Hepatocyte (in vitro differentiated cells): Measurements from ENCODE around the gene PUS10. TPM values are rescaled to one million over a fixed set of nuclear protein-coding genes. Genes with fewer than 3 reads are reported as not detected.

Experiments used
- DNase-seq: peaks from one replicate; pipeline ENCODE4 v3.0.0-alpha.2; 2016; ENCODE audit warnings: low spot score
- H2AFZ ChIP-seq: fragments of 200-600 bp; sonication (generic); 2 replicates; pipeline ENCODE4 v1.6.0; 2016; ENCODE audit warnings: antibody characterized with exemption, mild to moderate bottlenecking
- H3K27ac ChIP-seq: fragments of 200-600 bp; sonication (generic); 2 replicates; pipeline ENCODE4 v1.5.1; 2016; ENCODE audit warnings: mild to moderate bottlenecking
- H3K27me3 ChIP-seq: fragments of 200-600 bp; sonication (generic); 2 replicates; pipeline ENCODE4 v1.6.1; 2016
- H3K36me3 ChIP-seq: fragments of 200-600 bp; sonication (generic); replicated peaks from 2 replicates; pipeline ENCODE4 v1.5.1; 2016; ENCODE audit warnings: low read depth; ENCODE audit not compliant: insufficient read depth
- H3K4me1 ChIP-seq: fragments of 200-600 bp; sonication (generic); 2 replicates; pipeline ENCODE4 v1.5.1; 2016; ENCODE audit warnings: mild to moderate bottlenecking, moderate library complexity; ENCODE audit not compliant: insufficient read depth
- H3K4me2 ChIP-seq: fragments of 200-600 bp; sonication (generic); 2 replicates; pipeline ENCODE4 v1.6.0; 2016
- H3K4me3 ChIP-seq: fragments of 200-600 bp; sonication (generic); 2 replicates; pipeline ENCODE4 v1.5.1; 2016; ENCODE audit warnings: mild to moderate bottlenecking
- H3K79me2 ChIP-seq: fragments of 200-600 bp; sonication (generic); 2 replicates; pipeline ENCODE4 v1.6.0; 2017; ENCODE audit warnings: mild to moderate bottlenecking
- H3K9me2 ChIP-seq: fragments of 200-600 bp; sonication (generic); replicated peaks from 2 replicates; pipeline ENCODE4 v1.6.0; 2017; ENCODE audit warnings: mild to moderate bottlenecking; ENCODE audit not compliant: insufficient read depth
- H3K9me3 ChIP-seq: fragments of 200-600 bp; sonication (generic); 2 replicates; pipeline ENCODE4 v1.5.1; 2016; ENCODE audit warnings: low read depth, mild to moderate bottlenecking
- H4K20me1 ChIP-seq: fragments of 200-600 bp; sonication (generic); 2 replicates; pipeline ENCODE4 v1.6.0; 2016; ENCODE audit warnings: mild to moderate bottlenecking; ENCODE audit not compliant: insufficient read depth, poor library complexity, severe bottlenecking
- EZH2 ChIP-seq: fragments of 200-600 bp; sonication (generic); IDR thresholded peaks from 2 replicates; pipeline ENCODE4 v1.6.1; 2016; ENCODE audit warnings: antibody characterized with exemption, mild to moderate bottlenecking, borderline replicate concordance
- EZH2phosphoT487 ChIP-seq: fragments of 200-600 bp; sonication (generic); IDR thresholded peaks from one replicate; pipeline ENCODE4 v1.6.1; 2018; ENCODE audit warnings: antibody characterized with exemption, mild to moderate bottlenecking, low read depth, moderate library complexity; ENCODE audit not compliant: unreplicated experiment, severe bottlenecking
- WGBS: methylation state at CpG from one replicate; pipeline ENCODE4 v1.1.6; 2016; ENCODE audit warnings: low lambda C conversion rate; ENCODE audit errors: missing lambda C conversion rate; 5-methylcytosine and 5-hydroxymethylcytosine counted together
- polyA plus RNA-seq: library from polyadenylated mRNA; unstranded; fragments of >200 nt; fragmentation: Nextera tagmentation; extraction: Ambion mirVana; gene quantifications from 2 replicates; pipeline ENCODE4 v1.2.1, GENCODE V29; 2016
- total RNA-seq: library from RNA; depleted of rRNA; stranded (reverse); fragments of >200 nt; gene quantifications from 2 replicates; pipeline ENCODE4 v1.2.3, GENCODE V29; 2014
- TF ChIP-seq, protein P1 (sequence below): fragments of 200-600 bp; sonication (generic); IDR thresholded peaks from 2 replicates; pipeline ENCODE4 v1.5.1; 2016; ENCODE audit warnings: antibody characterized with exemption, mild to moderate bottlenecking; ENCODE audit not compliant: poor library complexity

PUS10 gene
- total and polyA plus RNA-seq, 2 experiments from 2014 or later, result 4.5 to 15.3 TPM

DNA sequence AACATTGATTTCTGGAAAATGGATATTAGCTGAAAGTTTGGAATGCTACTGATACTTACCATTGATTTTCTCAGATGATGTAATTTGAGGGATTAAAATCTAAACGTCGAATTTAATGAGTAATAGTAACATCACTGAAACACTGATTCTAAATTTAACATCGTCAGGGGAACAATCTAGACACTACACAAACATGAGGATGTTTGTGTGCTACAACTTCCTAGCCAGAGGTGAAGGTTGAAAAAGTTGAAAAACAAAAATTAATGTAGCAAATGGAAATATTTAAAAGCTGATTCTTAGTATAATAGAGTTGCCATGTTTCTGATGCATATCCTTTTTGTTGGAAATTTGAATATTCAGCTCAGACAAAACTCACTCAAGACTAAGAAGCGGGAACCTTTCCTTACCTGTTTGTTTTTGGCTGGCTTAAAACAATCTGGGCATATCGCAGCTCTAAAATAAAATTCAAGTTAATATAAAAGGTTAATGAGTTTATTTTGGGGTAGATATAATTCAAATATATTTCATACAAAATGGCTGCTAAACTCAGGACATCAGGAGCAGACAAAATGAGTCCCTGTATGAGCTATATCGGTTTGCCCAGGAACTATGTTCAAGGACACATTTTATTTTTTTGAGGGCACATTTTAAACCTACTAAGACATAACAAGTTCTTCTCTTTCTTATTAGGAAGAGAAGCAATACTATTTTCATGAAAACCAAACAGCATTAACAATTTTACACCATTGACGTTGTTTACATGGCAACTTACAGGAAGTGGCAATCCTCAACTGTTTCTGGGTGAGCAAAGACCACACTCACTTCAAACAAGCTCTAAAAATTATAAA, 53.2 kb downstream of the PUS10 start:
- H2AFZ ChIP-seq, result no peak overlapping the region

DNA sequence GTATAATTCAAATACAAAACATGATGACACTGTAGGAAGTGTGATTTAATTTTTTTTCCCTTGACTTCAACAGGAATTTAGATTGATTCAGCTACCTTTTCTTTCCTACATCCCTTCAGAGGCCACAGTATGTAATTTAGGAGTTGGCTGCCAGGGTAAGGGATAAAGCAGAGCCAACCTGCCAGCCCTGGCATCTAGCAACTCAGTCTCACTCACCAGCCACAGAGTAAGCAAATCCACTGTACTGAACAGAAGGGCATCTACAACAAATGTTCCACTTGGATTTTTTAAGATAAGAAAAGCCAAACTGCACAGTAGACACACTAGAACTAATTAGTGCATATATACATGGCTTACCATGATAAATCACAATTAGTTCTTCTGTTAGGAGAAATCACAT, 54.9 kb downstream of the PUS10 start:
- no peak overlapping the region for H3K4me2 ChIP-seq
- no peaks in the 10 kb centered on the region for H3K79me2 ChIP-seq
- H3K9me3 ChIP-seq, result no peaks in the 10 kb centered on the region
- H3K9me2 ChIP-seq, result no peaks in the 10 kb centered on the region
- no peaks in the 10 kb centered on the region for H4K20me1 ChIP-seq
- H3K36me3 ChIP-seq, result no peaks in the 10 kb centered on the region
- H2AFZ ChIP-seq, result no peak overlapping the region
- H3K4me3 ChIP-seq, result no peak overlapping the region
- H3K4me1 ChIP-seq, result no peaks in the 10 kb centered on the region
- H3K27ac ChIP-seq, result no peak overlapping the region
- H3K27me3 ChIP-seq, result no peaks in the 10 kb centered on the region
- no peak for DNase-seq
- TF ChIP-seq EZH2 (no peak), EZH2phosphoT487 (no peak)
- TF ChIP-seq, protein P1, sequence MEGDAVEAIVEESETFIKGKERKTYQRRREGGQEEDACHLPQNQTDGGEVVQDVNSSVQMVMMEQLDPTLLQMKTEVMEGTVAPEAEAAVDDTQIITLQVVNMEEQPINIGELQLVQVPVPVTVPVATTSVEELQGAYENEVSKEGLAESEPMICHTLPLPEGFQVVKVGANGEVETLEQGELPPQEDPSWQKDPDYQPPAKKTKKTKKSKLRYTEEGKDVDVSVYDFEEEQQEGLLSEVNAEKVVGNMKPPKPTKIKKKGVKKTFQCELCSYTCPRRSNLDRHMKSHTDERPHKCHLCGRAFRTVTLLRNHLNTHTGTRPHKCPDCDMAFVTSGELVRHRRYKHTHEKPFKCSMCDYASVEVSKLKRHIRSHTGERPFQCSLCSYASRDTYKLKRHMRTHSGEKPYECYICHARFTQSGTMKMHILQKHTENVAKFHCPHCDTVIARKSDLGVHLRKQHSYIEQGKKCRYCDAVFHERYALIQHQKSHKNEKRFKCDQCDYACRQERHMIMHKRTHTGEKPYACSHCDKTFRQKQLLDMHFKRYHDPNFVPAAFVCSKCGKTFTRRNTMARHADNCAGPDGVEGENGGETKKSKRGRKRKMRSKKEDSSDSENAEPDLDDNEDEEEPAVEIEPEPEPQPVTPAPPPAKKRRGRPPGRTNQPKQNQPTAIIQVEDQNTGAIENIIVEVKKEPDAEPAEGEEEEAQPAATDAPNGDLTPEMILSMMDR, result no peak

More for the DNA sequence above, 53.2 kb downstream of the PUS10 start:
- DNase-seq, result no peak
- no peak overlapping the region for H3K27ac ChIP-seq
- H3K4me1 ChIP-seq, result no peaks in the 10 kb centered on the region
- no peaks in the 10 kb centered on the region for H3K27me3 ChIP-seq
- no peak overlapping the region for H3K4me2 ChIP-seq
- TF ChIP-seq, protein P1, result no peak
- TF ChIP-seq EZH2 (no peak), EZH2phosphoT487 (no peak)
- H4K20me1 ChIP-seq, result no peaks in the 10 kb centered on the region
- H3K79me2 ChIP-seq, result no peaks in the 10 kb centered on the region
- no peaks in the 10 kb centered on the region for H3K9me3 ChIP-seq
- no peak overlapping the region for H3K4me3 ChIP-seq
- no peaks in the 10 kb centered on the region for H3K36me3 ChIP-seq
- WGBS, result 90% methylated on average over 7 of the region's 7 CpGs
- no peaks in the 10 kb centered on the region for H3K9me2 ChIP-seq

DNA sequence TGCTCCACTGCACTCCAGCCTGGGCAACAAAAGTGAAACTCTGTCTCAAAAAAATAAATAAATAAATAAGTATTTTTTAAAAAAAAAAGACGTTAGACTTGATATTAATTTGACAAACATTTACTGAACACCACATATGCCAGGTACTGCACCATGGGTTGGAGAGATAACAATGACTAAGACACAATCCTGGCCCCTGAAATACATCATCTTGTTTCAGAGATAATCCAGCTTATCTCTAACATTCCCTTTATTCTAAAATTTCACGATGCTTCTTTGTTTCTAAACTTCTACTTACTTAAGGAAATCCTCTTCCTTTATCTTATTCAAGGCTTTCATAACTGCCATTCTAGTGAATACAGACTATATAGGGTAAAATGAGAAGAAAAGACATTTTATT, 55.5 kb downstream of the PUS10 start:
- Histone ChIP-seq H3K27me3 (no peaks in the 10 kb centered on the region), H3K9me2 (no peaks in the 10 kb centered on the region), H3K4me2 (no peak overlapping the region), H2AFZ (no peak overlapping the region), H3K27ac (no peak overlapping the region), H3K4me3 (no peak overlapping the region), H3K36me3 (no peaks in the 10 kb centered on the region), H3K4me1 (no peaks in the 10 kb centered on the region), H3K9me3 (no peaks in the 10 kb centered on the region), H3K79me2 (no peaks in the 10 kb centered on the region), H4K20me1 (no peaks in the 10 kb centered on the region)
- 59% methylated on average over 2 of the region's 2 CpGs for WGBS
- TF ChIP-seq EZH2phosphoT487 (no peak), EZH2 (no peak)
- TF ChIP-seq, protein P1, result no peak
- no peak for DNase-seq
